GM19351 (cell line): Measurements from ENCODE around the gene DNAJB8.

ENCODE experiments used
- ATAC-seq: cut with Tn5 transposase; IDR thresholded peaks from one replicate; pipeline ENCODE4 v1.9.1; 2021; ENCODE audit warnings: mild to moderate bottlenecking, moderate library complexity; ENCODE audit not compliant: unreplicated experiment

The DNAJB8 gene

DNA sequence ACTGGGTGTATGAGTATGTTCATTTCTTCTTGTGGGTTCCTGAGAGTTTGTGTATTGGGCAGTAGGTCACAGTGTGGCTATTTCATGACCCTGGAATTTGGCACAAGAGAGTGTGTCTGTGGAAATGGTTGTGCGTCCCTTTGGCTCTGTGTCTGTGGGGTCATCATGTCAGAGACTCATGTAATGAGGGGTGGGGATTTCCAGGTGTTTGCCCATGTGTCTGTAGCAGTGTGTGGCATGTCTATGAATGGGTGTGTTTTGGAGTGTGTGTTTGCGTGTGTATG lies 27.6 kb upstream of the DNAJB8 start:
- no peak for ATAC-seq

DNA sequence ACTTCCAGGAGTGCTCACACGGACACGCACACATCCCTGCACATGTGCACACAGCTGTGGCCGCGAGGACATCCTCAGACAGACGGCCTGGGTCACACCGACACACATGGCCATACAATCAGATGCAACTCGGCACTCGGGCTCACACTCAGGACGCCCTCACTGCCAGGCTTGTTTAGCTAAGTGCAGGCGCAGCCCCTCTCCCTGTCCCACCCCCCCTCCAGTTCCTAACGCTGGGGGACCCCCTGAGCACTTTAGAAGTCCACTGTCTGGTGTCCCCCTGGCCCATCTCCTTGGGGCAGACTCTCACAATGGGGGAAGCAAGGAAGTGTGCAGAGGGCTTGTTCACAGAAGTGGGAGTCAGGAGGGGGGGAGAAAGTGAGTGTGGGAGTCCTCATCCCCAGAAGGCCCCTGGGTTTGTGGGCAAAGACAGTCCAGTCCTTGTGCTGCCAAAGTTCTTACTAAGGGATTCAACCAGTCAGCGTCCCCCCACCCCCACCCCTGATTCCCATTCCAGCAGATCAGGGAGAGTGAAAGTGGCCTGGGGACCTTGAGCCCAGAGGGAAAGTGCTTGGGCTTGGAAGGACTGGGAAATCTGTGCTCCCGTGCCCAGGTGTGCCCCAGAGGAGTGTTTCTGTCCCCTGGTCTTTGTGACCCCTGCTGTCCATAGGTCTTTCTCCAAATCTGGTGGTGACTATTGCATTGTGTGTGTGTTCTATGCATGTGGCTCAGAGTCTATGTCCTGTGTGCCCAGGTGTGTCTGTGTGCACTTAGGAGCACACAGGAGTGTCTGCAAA lies 27.1 kb upstream of the DNAJB8 start:
- ATAC-seq, result no peak

DNA sequence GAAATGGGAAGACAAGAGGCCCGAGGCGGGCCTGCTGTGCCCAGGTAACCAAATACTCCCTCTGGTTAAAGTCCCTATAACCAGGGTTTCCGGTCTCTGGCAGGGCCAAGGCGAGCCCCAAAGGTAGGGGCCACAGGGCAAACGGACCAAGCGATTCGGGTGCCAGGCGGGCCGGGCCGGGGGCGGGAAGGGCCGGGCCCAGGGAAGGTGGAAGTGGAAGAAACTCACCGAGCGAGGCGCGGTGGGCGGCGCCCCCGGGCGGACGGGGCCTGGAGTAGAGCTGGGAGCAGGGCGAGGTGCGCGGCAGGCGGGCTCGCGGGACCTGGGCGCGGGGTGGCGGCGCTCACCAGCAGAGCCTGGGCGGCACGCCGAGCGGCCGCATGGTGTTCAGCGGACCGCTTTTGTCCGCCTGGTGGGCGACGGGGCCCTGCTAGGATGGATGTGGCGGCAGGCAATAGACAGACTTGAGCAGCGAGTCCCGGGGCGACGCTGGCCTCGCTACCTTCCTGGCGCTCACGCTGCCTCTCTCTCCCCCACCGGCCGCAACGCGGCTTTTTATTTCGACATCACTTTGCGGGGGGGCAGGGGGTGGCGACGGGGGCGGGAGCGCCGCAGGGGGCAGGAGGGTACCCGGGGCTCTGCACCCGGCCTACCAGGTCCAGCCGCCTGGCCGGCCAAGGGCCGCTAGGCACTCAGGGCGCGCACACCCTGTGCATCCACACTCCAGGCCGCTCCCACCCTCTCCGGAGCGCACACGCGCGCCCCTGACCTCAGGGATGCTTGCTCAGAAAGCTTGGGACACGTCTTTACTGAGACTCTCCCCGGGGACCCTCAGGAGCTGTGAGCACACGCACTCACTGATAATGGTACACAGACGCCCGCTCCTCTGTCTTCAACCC lies 26.2 kb upstream of the DNAJB8 start, which contains the start of gene GATA2:
Gene GATA2, minus strand, starts transcription at position 531 of the 899 bp plus-strand sequence. CDS start 6,170 bp downstream, outside the sequence.
- no peak for ATAC-seq

DNA sequence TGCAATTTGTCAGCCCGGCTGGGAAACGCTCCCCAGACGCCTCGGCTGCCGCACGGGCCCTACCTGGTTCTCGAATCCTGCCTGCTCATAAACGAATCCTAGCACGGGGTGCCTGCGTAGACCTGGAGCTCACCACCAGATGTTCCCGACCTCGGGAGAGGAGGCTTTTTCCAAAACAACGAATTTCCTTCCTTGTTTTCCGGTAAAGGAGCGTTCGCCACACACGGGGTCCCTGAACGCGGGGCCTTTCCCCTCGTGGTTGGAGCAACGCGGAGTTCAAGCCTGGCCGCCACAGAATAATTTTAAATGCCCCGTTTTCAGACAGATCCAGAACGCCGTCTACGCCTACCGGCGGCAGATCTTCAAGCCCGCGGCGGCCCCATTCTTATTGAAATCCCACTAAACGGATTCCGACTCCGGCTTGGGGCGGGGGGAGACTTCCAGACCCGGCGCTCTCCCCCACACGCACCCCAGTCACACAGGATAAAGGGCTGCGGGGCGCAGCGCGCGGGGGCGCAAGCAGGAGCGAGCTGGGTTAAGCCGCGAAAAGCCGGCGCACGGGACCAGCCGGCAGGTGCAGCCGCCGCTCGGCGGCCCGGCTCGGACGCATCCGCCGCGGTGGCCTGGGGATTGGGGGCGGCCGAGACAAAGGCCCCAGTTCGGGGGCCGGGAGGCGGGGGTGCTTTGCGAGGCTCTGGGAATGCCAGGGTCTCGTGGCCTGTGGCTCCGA lies 25.4 kb upstream of the DNAJB8 start:
- ATAC-seq, result no peak

- ATAC-seq, result no peak
These were observed 24.9 kb upstream of the DNAJB8 start for GRCh38 chr3:128491691-128491940.

- no peak for ATAC-seq
These were observed 24.4 kb upstream of the DNAJB8 start for GRCh38 chr3:128490915-128491690.

DNA sequence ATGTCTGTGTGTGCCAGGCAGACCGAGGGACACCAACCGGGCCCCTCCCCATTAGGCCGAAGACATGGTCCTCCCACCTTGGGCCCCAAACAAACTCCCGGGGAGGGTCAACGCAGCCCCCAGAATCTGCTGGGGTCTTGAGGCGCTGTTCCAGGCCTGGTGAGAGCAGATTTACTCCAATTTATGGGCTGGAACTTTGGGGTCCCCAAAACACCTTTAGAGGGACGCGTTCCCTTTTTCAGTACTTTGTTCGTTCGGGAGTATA lies 23.9 kb upstream of the DNAJB8 start:
- ATAC-seq, result no peak

GRCh38 chr3:128489927-128490649 lies 23.4 kb upstream of the DNAJB8 start:
- ATAC-seq, result no peak

- no peak for ATAC-seq
These were observed 22.9 kb upstream of the DNAJB8 start for GRCh38 chr3:128489674-128489926.

DNA sequence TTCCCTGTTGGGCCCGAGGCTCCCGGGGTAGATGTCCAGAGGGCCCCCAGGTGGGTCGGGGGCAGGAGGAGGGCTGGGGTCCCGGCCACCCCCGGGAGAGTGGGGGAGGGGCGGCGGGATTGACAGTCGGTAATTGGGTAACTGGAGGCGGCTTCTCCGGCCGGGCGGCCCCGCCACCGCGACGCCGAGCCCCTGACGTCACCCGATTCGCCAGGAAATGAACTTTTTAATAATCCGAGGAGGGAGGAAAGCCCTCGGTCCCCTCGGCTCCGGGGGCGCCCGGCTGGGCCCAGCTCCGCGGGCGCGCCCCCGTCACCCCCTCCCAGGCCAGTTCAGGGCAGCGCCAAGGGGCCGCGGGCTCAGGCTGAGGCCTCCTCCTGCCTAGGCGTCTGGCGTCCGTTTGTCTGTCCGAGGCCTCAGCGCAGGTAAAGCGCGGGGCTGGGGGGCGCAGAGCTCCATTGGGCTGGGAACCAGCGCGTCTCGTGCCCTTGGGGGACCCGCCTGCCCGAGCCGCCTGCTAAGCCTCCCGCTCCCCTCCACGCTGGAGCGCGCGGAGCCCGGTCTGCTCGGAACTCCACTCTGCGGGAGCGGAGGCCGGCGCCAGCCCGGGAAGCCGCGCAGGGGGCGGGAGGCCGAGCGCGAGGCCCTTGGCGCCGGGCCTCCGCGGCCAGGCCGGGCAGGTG lies 22.4 kb upstream of the DNAJB8 start:
- ATAC-seq, result no peak

DNA sequence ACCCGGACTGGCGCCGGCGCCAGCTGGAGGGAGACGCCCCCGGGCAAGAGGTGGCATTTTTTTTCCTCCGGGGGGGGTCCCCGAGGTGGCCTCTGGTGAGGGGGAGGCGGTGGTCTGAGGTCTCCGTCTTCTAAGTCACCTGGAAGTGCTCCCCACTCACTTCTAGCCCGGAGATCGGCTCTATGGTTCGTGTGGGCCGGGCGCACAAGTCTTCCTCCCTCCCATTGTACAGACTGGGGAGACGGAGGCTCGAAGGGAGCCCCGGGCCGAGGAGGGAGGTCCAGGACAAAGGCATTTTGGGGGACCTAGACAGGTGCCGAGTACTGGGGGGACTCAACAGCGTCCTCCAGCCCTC lies 21.9 kb upstream of the DNAJB8 start:
- ATAC-seq, result no peak

GRCh38 chr3:128487813-128488635 lies 21.3 kb upstream of the DNAJB8 start:
- ATAC-seq, result peak; percentile 43

- no peak for ATAC-seq
These were observed 20.8 kb upstream of the DNAJB8 start for GRCh38 chr3:128487538-128487812.

GRCh38 chr3:128486681-128487537 lies 20.2 kb upstream of the DNAJB8 start:
- no peak for ATAC-seq

- ATAC-seq, result no peak
These were observed 19.5 kb upstream of the DNAJB8 start for GRCh38 chr3:128486205-128486628.

GRCh38 chr3:128485282-128486204 lies 18.9 kb upstream of the DNAJB8 start:
- ATAC-seq, result no peak

DNA sequence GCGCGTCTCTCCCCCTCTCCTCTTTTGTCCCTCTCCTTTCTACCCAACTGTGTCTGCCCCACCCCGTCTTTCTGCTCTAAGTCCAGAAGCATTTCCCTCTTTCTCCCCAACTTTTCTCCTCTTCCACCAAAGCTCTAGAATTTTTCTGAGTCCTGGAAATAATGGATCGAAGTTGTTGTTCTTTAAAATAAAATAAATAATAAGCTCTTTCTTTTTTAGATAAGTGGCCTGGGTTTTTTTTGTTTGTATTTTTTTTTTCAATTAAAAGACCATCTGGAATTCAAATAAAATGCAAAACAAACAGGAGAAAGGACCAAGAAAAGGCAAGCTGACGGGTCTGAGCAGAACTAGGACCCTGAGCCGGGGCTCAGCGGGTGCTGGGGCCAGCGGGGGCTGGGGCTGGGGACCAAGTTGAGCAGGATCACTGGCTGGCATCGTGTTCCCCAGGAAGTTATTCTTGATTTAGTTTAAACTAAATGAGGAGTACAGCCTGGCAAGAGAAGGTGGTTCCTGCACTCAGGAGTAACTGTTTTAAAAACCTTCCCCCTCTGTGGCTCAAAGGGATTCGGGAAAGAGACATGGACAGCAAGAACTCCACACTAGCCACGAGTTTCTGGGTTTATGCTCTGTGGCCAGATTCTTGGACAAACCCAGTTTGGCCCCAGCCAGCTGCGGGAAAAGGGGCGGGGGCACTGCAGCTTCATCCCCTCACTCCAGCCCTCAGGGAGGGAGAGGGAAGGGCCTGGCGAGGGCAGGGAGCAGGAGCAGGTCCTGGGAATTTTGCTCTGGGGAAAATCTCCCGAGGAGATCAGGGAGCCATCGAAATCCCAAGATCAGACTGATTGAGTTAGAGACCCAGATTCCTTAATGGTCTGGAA lies 18.0 kb upstream of the DNAJB8 start:
- no peak for ATAC-seq
